ENCODE results near the gene RASA4.
"Not testable (repeated sequence)": the region's sequence is repeated elsewhere in the genome, so short reads cannot be mapped to it uniquely, and the experiment has no call there.

RASA4 gene

DNA sequence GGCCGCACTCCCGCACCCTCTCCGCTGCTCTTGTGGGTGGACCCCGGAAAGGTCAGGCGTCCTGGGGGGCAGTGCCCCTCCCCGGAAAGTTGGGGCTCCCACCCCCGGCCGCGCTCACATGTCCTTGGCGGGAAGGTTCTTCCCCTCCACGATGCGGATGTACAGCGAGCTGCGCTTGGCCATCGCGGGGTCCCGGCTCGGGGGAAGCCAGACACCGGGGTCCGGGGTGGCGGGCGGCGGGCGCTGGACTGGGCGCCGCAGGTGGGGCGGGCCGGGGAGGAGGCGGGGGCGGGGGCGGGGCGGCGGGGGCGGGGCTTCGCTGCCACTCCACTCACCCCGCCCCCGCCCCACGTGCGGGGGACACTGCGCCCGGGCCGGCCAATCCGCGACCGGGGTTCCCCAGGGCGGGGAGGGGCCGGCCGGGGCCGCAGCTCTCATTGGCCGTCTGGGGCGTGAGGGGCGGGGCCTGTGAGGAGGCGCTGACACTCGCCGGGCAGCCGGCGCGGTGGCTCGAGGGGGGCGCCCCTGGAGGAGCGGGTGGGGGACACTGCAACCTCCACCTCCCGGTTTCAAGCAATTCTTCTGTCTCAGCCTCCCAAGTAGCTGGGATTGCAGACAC lies at the start of gene RASA4:
TSS of gene RASA4 (minus strand) at position 250 of the 619 bp plus-strand sequence. CDS start at position 183, 67 bp downstream.
- not testable (repeated sequence) for H3K4me3 Mint-ChIP-seq, H3K27me3 Mint-ChIP-seq, H3K9me3 Mint-ChIP-seq, H3K4me1 Mint-ChIP-seq, H3K27ac Mint-ChIP-seq
- DNase-seq (peak; percentile 39 to 58), ATAC-seq (peak; percentile 87)

DNA sequence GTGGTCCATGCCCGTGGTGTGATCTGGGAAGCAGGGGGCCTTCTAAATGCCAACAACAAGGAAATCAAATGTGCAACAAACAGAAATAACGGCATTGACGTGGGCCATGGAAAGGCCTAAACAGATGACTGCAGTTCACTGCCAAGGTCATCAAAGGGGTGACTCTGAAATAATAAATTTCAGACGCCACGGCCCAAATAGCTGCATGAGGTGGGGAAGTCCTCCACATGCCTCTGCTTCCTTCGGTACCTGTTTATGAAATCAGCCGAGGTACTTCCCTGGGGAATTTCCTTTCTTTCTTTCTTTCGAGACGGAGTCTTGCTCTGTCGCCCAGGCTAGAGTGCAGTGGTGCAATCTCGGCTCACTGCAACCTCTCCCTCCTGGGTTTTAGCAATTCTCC lies 48.2 kb upstream of the RASA4 start:
- not testable (repeated sequence) for H3K27ac Mint-ChIP-seq, H3K9me3 Mint-ChIP-seq, DNase-seq, ATAC-seq, H3K4me1 Mint-ChIP-seq, H3K4me3 Mint-ChIP-seq, H3K27me3 Mint-ChIP-seq

DNA sequence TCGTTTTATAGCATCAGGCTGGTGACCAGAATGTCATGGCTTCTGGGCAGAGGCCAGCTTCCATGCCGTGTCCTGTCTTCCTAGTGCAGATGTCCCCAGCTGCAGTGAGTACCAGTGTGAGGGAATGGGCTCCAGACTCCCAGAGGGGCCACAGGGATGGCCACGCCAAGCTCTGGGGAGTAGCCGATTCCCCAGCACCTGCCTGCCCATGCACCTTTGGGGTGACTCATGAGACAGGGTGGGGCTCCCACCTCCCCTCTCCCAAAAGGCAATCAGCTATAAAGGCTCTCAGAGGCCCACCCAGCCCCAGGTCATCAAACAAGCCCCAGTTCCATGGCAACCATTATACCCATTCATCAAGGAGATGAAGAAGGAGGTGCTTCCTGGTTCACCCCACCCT lies 33.4 kb upstream of the RASA4 start, which contains the start of gene SPDYE2B:
TSS of gene SPDYE2B (plus strand) at position 396 of the 400 bp plus-strand sequence. CDS start 2,030 bp downstream, outside the sequence.
- H3K4me3 Mint-ChIP-seq, H3K9me3 Mint-ChIP-seq, H3K4me1 Mint-ChIP-seq, ATAC-seq, H3K27me3 Mint-ChIP-seq, DNase-seq: not testable (repeated sequence)
- H3K27ac Mint-ChIP-seq: peak within 1 kb of the TSS in 1 of 2 donors; percentile 19

DNA sequence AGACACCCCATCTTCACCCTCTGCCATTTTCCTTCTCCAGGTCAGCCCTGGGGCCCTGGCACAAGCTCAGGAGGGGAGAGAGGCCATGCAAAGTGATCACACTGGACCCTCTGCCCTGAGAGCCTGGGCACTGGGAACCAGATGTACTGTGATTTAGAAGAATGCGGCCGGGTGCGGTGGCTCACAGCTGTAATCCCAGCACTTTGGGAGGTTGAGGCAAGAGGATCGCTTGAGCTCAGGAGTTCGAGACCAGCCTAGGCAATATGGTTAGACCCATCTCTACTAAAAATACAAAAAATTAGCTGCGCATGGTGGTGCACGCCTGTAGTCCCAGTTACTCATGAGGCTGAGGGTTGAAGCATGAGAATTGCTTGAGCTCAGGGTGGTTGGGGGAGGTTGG lies 31.3 kb upstream of the RASA4 start:
- DNase-seq: peak in 1 of 2 donors; percentile 10
- not testable (repeated sequence) for H3K9me3 Mint-ChIP-seq, H3K4me3 Mint-ChIP-seq, H3K4me1 Mint-ChIP-seq, H3K27me3 Mint-ChIP-seq, H3K27ac Mint-ChIP-seq
- peak; percentile 13 for ATAC-seq

DNA sequence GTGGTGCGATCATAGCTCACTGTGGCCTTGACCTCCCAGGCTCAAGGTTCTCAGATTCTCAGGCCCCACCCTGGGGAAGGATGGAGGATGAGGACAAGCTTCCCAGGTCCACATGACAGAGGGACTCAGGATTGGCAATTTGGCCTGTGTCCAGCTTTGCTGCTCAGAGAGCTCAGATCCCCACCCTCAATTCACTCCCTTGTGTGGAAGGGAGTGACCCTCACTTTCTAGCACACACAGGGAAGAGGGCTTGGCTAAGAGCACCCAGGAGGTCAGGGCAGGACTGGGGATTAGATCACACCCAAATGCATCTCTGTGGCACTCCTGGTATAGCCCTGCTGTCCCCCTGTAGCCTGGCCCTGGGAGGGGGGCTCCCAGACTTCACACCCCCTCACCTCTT lies 26.8 kb upstream of the RASA4 start:
- not testable (repeated sequence) for H3K27ac Mint-ChIP-seq, H3K4me1 Mint-ChIP-seq, DNase-seq, H3K4me3 Mint-ChIP-seq, H3K9me3 Mint-ChIP-seq, H3K27me3 Mint-ChIP-seq, ATAC-seq

DNA sequence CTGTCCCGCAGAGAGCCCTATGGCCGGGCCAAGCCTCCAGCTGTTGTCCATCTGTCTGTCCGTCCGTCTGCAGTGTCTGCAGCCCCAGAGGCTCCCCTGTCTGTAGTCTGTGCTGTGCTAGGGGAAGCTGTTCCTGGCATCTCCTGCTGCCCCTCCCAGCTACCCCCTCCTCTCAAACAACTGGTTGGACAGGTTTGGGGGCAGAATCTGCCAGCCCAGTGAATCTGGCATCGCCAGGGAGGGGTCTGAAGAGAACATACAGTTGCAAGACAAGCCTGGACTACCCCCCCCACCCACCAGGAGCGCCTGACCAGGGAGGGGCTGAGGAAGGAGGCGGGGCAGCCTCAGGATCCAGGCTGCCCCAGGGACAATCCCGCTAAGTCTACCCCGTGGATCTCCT lies 26.1 kb upstream of the RASA4 start, which contains the start of gene UPK3BL1:
TSS of gene UPK3BL1 (minus strand) at position 101 of the 400 bp plus-strand sequence. CDS start at position 51, 50 bp downstream.
- H3K4me1 Mint-ChIP-seq, H3K27me3 Mint-ChIP-seq, H3K9me3 Mint-ChIP-seq, ATAC-seq, H3K27ac Mint-ChIP-seq, DNase-seq, H3K4me3 Mint-ChIP-seq: not testable (repeated sequence)

DNA sequence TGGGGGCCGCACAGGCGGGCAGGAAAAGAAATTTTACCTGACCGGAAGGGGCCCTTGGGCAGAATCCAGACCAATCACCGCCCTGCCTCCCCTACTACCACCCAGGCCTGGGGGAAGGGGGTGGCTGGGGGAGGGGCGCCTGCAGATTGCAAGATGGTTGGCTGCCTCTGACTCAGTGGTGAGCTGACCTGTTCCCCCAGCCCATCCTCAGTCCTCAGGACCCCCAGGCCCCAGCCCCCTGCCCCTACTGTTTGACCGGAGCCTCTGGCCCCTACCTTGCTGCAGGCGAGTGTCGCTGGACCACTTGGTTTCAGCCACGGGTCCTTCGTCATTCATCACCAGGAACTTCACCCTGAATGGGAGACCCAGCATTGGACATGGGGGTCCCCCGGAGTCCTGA lies 22.3 kb upstream of the RASA4 start:
- not testable (repeated sequence) for H3K9me3 Mint-ChIP-seq, H3K27me3 Mint-ChIP-seq, H3K27ac Mint-ChIP-seq, H3K4me1 Mint-ChIP-seq, H3K4me3 Mint-ChIP-seq
- ATAC-seq (peak; percentile 47), DNase-seq (peak in 1 of 2 donors; percentile 21)

DNA sequence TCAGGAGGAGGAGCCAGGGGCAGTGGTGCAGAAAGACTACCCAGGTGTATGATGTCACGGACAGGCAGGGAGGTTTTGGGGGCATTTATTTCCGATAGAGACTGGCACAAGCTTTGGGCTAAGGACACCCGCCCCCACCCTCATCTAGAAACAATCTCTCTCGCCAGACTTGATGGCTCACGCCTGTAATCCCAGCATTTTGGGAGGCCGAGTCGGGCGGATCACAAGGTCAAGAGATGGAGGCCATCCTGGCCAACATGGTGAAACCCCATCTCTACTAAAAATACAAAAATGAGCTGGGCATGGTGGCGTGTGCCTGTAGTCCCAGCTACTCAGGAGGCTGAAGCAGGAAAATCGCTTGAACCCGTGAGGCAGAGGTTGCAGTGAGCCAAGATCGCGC lies 20.4 kb upstream of the RASA4 start:
- H3K27me3 Mint-ChIP-seq, H3K27ac Mint-ChIP-seq, H3K4me1 Mint-ChIP-seq, H3K9me3 Mint-ChIP-seq, H3K4me3 Mint-ChIP-seq, ATAC-seq: not testable (repeated sequence)
- peak in 1 of 2 donors; percentile 14 for DNase-seq

DNA sequence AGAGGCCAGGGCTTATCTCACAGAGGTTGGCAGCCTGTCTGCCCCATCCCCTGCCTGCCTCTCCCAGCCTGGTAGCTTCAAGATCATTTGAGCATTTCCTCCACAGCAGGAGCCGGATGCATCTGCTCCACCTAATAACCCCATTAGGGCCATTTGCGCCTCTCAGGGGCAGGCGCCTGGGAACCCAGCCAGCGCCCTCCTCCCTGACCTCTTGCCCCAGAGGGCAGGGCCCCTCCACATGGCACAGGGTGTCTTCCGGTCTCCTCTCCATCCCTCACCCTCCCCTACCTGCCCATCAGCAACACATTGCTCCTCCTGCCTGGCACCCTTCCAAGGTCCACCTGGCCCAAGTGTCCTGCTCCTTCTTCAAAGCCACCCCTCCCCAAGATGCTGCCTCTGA lies 18.8 kb upstream of the RASA4 start:
- ATAC-seq, H3K27me3 Mint-ChIP-seq: not testable (repeated sequence)

DNA sequence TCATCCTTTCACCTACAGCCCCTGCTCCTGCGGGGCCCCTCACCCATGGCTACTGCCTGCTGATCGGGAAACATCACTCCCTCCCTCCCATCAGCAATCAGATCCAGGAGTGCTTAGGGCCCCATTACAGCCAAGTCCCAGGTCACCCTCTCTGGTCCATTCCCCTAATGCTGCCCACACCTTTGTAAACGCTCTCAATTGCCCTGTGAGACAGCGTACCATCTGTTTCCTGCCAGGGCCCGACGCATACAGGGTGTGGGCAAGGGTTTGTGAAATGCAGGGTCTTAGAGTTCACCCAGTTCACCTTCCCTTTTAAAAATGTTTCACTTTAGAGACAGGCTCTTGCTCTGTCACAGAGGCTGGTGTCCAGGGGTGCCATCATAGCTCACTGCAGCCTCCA lies 17.7 kb upstream of the RASA4 start:
- H3K4me3 Mint-ChIP-seq, H3K9me3 Mint-ChIP-seq, ATAC-seq, H3K27me3 Mint-ChIP-seq, H3K4me1 Mint-ChIP-seq, H3K27ac Mint-ChIP-seq, DNase-seq: not testable (repeated sequence)

More for the DNA sequence above, 18.8 kb upstream of the RASA4 start:
- H3K4me1 Mint-ChIP-seq, DNase-seq, H3K4me3 Mint-ChIP-seq, H3K27ac Mint-ChIP-seq, H3K9me3 Mint-ChIP-seq: not testable (repeated sequence)

DNA sequence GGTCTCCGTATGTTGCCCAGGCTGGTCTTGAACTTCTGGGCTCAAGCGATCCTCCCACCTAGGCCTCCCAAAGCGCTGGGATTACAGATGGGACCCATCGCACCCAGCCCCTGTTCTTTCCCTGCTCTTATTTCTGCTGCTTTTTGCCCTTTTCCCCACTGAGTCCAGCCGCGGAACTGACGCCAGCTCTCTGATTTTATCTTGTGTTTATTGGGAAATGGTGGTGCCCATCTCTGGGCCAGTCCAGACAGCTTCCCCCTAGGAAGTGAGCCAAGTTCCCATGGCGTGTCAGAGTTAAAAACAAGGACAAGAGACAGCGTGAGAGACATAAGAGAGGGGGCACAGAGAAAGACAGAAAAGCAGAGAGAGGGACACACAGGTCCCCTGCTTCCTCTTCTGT lies 14.1 kb upstream of the RASA4 start:
- DNase-seq: peak in 1 of 2 donors; percentile 8
- ATAC-seq, H3K4me1 Mint-ChIP-seq, H3K27me3 Mint-ChIP-seq, H3K4me3 Mint-ChIP-seq, H3K9me3 Mint-ChIP-seq: not testable (repeated sequence)
- peak overlapping the region in 1 of 2 donors; percentile 71 for H3K27ac Mint-ChIP-seq

DNA sequence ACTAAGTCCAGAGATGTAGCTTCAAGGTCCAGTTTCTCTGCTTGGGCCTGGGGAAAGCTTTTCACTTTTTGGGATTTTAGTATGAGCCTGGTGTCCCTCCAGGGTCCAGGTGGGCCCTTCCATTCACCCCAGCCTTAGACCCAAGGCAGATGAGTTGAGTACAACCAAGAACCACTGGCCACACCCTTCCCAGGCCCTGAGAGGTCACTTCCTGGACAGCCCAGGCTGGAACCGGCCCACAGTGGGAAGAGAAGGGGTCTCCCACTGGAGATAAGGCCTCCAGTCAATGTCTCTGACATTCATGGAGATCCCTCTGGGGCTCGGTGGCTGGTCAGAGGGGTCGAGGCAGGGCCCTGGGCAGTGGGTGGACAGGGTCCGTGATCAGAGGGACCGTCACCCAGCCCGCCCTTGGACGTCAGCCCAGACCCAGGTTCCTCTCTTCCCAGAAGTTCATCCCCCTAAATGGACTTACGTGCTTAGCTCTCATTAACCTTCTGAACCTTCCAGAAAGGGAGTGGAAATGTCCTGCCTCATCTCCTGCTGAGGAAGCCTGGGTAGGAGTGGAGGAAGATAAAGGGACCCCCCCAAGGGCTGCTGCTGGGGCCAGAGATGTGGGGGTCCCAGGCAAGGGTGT lies 10.8 kb upstream of the RASA4 start:
- peak; percentile 5 for ATAC-seq
- not testable (repeated sequence) for H3K27ac Mint-ChIP-seq, DNase-seq, H3K4me3 Mint-ChIP-seq, H3K4me1 Mint-ChIP-seq, H3K9me3 Mint-ChIP-seq, H3K27me3 Mint-ChIP-seq

DNA sequence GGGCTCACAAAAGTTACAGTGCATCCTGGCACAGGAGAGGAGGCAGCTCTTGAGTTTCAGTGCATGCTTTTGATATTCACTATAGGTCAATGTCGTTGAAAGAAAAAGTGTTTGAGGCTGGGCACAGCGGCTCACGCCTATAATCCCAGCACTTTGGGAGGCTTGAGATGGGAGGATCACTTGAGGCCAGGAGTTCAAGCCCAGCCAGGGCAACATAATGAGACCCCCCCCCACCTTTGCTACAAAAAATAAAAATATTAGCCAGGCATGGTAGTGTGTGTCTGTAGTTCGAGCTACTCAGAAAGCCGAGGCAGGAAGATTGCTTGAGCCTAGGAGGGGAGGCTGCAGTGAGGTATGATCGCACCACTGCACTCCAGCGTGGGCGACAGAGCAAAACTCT lies 1.6 kb upstream of the RASA4 start:
- not testable (repeated sequence) for H3K4me3 Mint-ChIP-seq

DNA sequence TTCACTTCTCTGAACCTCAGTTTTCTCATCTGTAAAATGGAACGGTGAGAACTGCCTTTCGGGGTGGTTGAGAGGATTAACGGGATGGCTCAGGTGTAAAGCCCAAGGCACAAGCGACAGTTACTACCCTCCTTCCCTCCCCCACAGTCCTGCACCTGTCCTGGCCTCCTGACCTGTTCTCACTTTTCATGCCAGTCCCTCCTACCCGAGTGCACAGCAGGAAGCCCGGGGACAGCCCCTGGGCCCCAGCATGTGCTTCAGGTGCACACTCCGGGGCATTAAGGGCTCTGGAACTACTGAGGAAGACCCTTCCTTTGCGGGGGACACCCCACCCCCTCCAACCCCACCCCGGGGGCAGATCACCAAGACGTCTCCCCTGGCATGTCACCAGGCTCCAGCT lies 626 bp downstream of the RASA4 start:
- not testable (repeated sequence) for H3K27ac Mint-ChIP-seq, H3K9me3 Mint-ChIP-seq, DNase-seq, H3K27me3 Mint-ChIP-seq, H3K4me3 Mint-ChIP-seq, H3K4me1 Mint-ChIP-seq
- ATAC-seq: peak; percentile 46

More for the DNA sequence above, 1.6 kb upstream of the RASA4 start:
- not testable (repeated sequence) for H3K4me1 Mint-ChIP-seq, H3K27ac Mint-ChIP-seq, ATAC-seq, DNase-seq, H3K27me3 Mint-ChIP-seq, H3K9me3 Mint-ChIP-seq

DNA sequence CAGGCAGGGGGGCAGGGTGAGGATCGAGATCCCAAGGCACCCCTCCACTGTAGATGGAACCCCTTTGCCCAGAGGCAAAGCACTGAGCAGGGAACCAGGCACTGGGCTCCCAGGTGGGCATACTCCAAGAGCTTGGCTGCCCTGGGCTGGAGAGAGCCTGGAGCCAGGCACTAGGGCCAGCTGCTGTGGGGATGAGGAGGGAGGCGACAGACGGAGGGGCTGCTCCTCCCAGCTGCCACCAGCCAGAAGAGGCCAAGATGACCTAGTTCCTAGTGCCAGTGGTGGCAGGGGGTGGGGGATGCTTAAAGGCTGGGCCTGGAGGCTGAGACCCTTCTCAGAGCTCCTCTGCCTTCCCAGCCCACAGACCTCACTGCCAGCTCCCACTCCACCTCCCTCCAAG lies 1.7 kb downstream of the RASA4 start:
- not testable (repeated sequence) for H3K27me3 Mint-ChIP-seq, DNase-seq, H3K9me3 Mint-ChIP-seq, H3K4me1 Mint-ChIP-seq, H3K27ac Mint-ChIP-seq, H3K4me3 Mint-ChIP-seq
- ATAC-seq: peak; percentile 2

DNA sequence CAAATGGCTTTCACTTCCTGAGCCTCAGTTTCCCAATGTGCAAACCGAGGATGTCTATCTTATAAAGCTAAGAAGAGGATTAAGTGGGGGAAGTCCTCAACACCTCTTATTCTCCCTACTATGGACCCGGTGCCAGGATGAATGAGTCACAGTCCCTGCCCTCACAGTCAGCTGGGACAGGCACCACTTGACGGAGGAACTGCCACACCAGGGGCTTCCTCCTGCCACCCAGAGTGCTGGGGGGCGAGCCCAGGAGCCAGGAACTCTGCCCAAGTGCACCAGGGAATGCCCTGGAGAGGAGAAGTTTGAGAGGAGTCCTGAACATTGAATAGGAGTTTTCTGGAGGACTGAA lies 2.2 kb downstream of the RASA4 start:
- not testable (repeated sequence) for H3K27me3 Mint-ChIP-seq, DNase-seq, H3K4me3 Mint-ChIP-seq, H3K4me1 Mint-ChIP-seq, H3K27ac Mint-ChIP-seq, H3K9me3 Mint-ChIP-seq, ATAC-seq
